GM19023 (cell line): ENCODE results near the gene ADCY4.

ENCODE experiments used
- ATAC-seq: cut with Tn5 transposase; IDR thresholded peaks from one replicate; pipeline ENCODE4 v1.9.1; 2021; ENCODE audit warnings: mild to moderate bottlenecking, moderate library complexity; ENCODE audit not compliant: unreplicated experiment

ADCY4 gene

GRCh38 chr14:24317141-24317928, 17.5 kb downstream of the ADCY4 start:
- ATAC-seq: no peak

DNA sequence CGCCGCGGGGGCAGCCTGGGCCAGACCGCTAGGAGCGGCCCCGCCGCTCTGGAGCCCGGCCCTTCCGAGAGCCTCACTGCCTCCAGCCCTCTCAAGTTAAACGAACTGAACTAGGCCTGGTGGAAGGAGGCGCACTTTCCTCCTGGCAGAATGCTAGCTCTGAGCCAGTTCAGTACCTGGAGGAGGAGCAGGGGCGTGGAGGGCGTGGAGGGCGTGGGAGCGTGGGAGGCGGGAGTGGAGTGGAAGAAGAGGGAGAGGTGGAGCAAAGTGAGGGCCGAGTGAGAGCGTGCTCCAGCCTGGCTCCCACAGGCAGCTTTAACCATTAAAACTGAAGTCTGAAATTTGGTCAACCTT, 18.3 kb downstream of the ADCY4 start:
- ATAC-seq: no peak

GRCh38 chr14:24315807-24316596, 18.9 kb downstream of the ADCY4 start:
- no peak for ATAC-seq

DNA sequence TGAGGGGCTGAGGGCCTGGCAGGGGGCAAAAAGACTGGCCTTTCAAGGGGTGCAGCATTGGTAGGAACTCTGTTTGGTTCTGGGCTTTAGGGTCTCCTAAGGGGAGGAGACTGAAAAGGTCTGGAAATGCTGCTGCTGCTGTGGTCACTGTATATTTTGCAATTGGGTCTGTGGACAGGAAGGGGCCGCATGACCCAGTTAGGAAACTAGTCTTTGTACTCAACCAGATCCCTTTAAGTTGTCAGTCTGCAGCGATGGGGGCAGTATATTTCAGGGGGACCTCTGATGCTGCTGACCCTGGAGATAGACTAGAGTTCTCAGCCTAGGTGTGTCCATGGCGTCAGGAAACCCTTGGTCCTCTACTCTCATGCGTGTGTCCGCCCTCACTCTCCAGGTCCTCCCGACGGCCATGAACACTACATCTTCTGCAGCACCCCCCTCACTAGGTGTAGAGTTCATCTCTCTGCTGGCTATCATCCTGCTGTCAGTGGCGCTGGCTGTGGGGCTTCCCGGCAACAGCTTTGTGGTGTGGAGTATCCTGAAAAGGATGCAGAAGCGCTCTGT, 19.5 kb downstream of the ADCY4 start:
- ATAC-seq: no peak

DNA sequence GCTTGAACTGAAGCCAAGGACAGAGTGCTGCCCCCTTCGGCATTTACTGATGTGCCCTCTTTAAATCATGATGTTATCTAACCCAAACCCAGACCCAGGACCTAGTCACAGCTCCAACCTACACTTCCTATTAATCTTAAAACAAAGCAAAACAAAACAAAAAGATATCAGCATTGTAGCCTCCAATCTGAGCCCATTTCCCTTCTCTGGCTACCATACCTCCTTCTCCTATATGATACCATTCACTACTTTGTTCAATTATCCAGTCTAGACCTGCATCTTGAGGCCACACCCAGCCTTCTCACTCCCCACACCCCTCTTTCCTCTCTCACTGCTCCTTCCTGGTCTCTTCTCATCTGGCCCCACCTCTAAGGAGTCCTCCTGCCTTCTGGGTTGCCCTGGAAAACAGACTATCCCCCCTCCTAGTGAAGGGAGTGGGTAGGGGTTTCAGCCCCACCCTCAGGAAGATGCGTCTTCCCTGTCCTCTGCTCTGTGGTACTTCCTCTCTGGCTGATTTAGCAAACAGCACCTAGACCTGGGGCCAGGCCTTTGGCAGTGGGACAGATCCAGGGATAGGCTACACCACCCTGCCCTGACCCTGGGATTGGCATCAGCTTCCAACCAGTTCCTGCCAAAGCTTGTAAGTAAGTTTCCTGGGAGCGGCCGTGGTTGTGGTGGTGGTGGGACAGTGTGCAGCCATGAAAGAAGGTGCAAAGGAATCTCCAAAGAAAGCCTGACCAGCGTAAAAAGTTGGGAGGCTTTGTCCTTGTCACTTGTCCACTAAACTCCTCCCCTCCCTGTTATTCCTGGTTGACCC, 20.3 kb downstream of the ADCY4 start:
- no peak for ATAC-seq

DNA sequence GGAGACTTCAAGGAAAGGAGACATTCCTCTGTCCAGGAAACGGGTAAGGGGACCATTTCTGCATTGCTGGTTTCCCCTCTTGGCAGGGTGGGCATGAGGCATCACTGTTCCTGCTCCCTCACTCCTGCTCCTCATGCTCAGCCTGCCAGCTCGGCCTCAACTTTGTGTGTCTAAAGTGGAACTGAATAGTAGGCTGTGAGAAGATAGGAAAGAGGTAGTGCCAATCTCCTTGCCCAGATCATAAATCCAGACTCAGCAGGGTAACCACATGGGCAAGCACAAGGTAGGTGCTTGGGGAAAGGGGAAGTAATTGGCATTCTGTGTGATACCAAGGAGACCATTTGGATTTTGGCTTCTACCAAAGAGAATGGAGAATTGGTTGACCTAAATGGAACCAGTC, 21.0 kb downstream of the ADCY4 start:
- no peak for ATAC-seq

- no peak for ATAC-seq
Measured at GRCh38 chr14:24312736-24313507, 21.9 kb downstream of the ADCY4 start.

GRCh38 chr14:24311837-24312615, 22.8 kb downstream of the ADCY4 start:
- no peak for ATAC-seq

DNA sequence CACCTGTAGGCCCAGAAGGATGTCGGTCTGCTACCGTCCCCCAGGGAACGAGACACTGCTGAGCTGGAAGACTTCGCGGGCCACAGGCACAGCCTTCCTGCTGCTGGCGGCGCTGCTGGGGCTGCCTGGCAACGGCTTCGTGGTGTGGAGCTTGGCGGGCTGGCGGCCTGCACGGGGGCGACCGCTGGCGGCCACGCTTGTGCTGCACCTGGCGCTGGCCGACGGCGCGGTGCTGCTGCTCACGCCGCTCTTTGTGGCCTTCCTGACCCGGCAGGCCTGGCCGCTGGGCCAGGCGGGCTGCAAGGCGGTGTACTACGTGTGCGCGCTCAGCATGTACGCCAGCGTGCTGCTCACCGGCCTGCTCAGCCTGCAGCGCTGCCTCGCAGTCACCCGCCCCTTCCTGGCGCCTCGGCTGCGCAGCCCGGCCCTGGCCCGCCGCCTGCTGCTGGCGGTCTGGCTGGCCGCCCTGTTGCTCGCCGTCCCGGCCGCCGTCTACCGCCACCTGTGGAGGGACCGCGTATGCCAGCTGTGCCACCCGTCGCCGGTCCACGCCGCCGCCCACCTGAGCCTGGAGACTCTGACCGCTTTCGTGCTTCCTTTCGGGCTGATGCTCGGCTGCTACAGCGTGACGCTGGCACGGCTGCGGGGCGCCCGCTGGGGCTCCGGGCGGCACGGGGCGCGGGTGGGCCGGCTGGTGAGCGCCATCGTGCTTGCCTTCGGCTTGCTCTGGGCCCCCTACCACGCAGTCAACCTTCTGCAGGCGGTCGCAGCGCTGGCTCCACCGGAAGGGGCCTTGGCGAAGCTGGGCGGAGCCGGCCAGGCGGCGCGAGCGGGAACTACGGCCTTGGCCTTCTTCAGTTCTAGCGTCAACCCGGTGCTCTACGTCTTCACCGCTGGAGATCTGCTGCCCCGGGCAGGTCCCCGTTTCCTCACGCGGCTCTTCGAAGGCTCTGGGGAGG, 23.9 kb downstream of the ADCY4 start, which contains the start of gene LTB4R:
Gene LTB4R, plus strand, starts transcription at position 857 of the 959 bp plus-strand sequence. CDS start 4,150 bp downstream, outside the sequence.
- ATAC-seq: peak; percentile 69

- ATAC-seq: no peak
Measured at GRCh38 chr14:24310265-24310645, 24.6 kb downstream of the ADCY4 start.

- ATAC-seq: no peak
Measured at GRCh38 chr14:24309538-24310264, 25.2 kb downstream of the ADCY4 start, which contains the start of gene LTB4R2. Gene LTB4R2 (plus strand): TSS chr14:24310140. CDS start chr14:24310665, 525 bp downstream.

DNA sequence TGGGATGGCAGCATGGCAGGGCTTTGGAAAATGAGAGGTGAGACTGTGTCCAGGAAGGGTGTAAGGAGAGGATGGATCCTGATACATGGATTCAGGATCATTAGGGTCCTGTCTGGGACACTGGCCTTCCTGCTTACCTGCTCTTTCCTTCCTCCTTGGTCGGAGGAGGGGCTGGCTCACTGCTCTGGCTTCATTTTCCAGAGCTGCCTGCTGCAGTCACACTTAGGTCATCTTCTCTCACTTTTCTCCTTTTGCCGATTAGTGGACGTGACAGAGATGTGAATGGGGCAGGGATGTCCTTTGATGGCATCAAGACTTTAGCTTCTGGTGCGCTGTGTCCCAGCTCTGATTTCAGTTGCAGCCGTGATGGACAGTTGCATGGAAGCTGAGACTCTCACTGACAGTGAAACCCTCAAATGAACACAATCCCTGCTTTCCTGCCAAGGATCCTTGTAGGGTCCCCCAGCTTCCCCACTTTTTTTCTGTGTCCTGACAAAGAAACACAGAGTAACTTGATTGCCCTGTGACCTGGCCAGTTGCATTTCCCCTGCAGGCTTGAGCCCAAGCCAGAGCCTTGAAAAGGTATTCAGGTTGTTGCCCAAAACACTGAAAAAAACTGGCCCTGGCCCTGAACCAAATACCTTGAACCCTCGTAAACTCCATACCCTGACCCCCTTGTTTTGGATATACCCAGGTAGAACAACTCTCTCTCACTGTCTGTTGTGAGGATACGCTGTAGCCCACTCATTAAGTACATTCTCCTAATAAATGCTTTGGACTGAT, 26.3 kb downstream of the ADCY4 start:
- ATAC-seq: no peak

GRCh38 chr14:24307575-24308341, 27.1 kb downstream of the ADCY4 start, which contains the start of gene CIDEB:
Gene CIDEB (minus strand): TSS chr14:24307977. CDS start chr14:24307858, 119 bp downstream.
- no peak for ATAC-seq

- no peak for ATAC-seq
Measured at GRCh38 chr14:24307156-24307574, 27.7 kb downstream of the ADCY4 start.

- ATAC-seq: no peak
Measured at GRCh38 chr14:24304019-24304387, 30.9 kb downstream of the ADCY4 start.
